GM12801 (cell line): Measurements from ENCODE around the gene LRRC56.

Experiments
- CTCF ChIP-seq: IDR thresholded peaks from one replicate; pipeline ENCODE4 v1.5.1; 2011; ENCODE audit warnings: control low read depth; ENCODE audit not compliant: insufficient read length; ENCODE audit errors: extremely low read depth

LRRC56 gene

GRCh38 chr11:575996-576768 lies 38.9 kb downstream of the LRRC56 start, which contains the start of gene PHRF1:
Gene PHRF1 (plus strand): TSS chr11:576470. CDS start chr11:581513, 5,043 bp downstream.
- no peak for TF ChIP-seq CTCF

GRCh38 chr11:576811-577610 lies 39.7 kb downstream of the LRRC56 start:
- TF ChIP-seq CTCF: no peak

GRCh38 chr11:577611-577894 lies 40.2 kb downstream of the LRRC56 start:
- TF ChIP-seq CTCF: no peak

- TF ChIP-seq CTCF: no peak
Measured at GRCh38 chr11:578276-579035, 41.1 kb downstream of the LRRC56 start.

GRCh38 chr11:579830-580601 lies 42.7 kb downstream of the LRRC56 start:
- no peak for TF ChIP-seq CTCF

- no peak for TF ChIP-seq CTCF
Measured at GRCh38 chr11:581342-581741, 44.0 kb downstream of the LRRC56 start.
